HepG2 (cell line): Measurements from ENCODE around the gene CPB2. TPM values are rescaled to one million over a fixed set of nuclear protein-coding genes. Genes with fewer than 3 reads are reported as not detected.

Experiments used
- ATAC-seq: fragments of 200-7000 bp; cut with Tn5 transposase; 3 replicates; pipeline ENCODE4 v1.9.1; 2020; ENCODE audit warnings: mild to moderate bottlenecking, moderate library complexity
- BruUV-seq: library from RNA; stranded (reverse); fragments of 400-500 nt; replicated peaks from 2 replicates; lab custom pipeline; 2021; lab: Mats Ljungman, UMichigan
- CTCF ChIA-PET: fragments of 300-600 bp; formaldehyde crosslinking; extraction: SDS; loops from one replicate; lab custom pipeline; 2021; ENCODE audit warnings: low total read pairs, inconsistent platforms, low intra/inter-chr PET ratio; lab: Yijun Ruan, JAX
- POLR2A ChIA-PET: fragments of 350-600 bp; sonication (Branson Sonifier 250); formaldehyde crosslinking; loops from one replicate; lab custom pipeline; 2020; ENCODE audit warnings: antibody characterized with exemption, inconsistent platforms; lab: Yijun Ruan, JAX
- DNase-seq: peaks from one replicate; pipeline ENCODE4 v3.0.0-alpha.2; 2015; ENCODE audit warnings: low spot score
- FAIRE-seq: peaks from 3 replicates; lab custom pipeline; 2011; peaks lifted over from hg19 to GRCh38; lab: Jason Lieb, UNC
- H2AFZ ChIP-seq: one replicate; pipeline ENCODE4 v1.6.1; 2011; ENCODE audit warnings: low read length, inconsistent platforms
- H3K27ac ChIP-seq: fragments of 300-600 bp; 3 replicates; pipeline ENCODE4 v1.8.0; 2011; ENCODE audit warnings: mixed run types, mild to moderate bottlenecking, mixed read lengths, low read length, inconsistent platforms; ENCODE audit not compliant: insufficient read depth; ENCODE audit errors: extremely low read length
- H3K27me3 ChIP-seq, 2 experiments: fragments of 200-600 bp in 1 of 2; 2 replicates in 1 of 2; 3 replicates in 1 of 2; pipeline versions ENCODE4 v1.6.0 to v1.8.0; 2011; ENCODE audit warnings: low read length in 2 of 2, mild to moderate bottlenecking in 2 of 2, moderate library complexity in 2 of 2, inconsistent platforms in 1 of 2; ENCODE audit not compliant: insufficient read depth in 2 of 2, control insufficient read depth in 1 of 2
- H3K36me3 ChIP-seq, 2 experiments: fragments of 200-600 bp in 1 of 2; replicated peaks in 1 of 2; 2 replicates in 1 of 2; 3 replicates in 1 of 2; pipeline versions ENCODE4 v1.5.1 to v1.8.0; 2011; ENCODE audit warnings: low read length in 2 of 2, inconsistent platforms in 1 of 2; ENCODE audit not compliant: insufficient read depth in 2 of 2, control insufficient read depth in 1 of 2
- H3K4me1 ChIP-seq: 2 replicates; pipeline ENCODE4 v1.5.1; 2012; ENCODE audit warnings: low read length, inconsistent platforms; ENCODE audit not compliant: insufficient read depth
- H3K4me2 ChIP-seq: 2 replicates; pipeline ENCODE4 v1.6.0; 2011; ENCODE audit warnings: low read depth, low read length, inconsistent platforms
- H3K4me3 ChIP-seq, 3 experiments: fragments of 200-600 bp in 1 of 3; sonication (generic), shearing (Covaris generic) in 1 of 3; replicated peaks in 1 of 3; 2 replicates each; pipeline ENCODE4 v1.5.1; 2011 to 2016; ENCODE audit warnings: low read length in 3 of 3, inconsistent platforms in 2 of 3, low read depth in 2 of 3, mild to moderate bottlenecking in 2 of 3, control low read depth in 1 of 3, mixed read lengths in 1 of 3; ENCODE audit not compliant: insufficient read depth in 1 of 3
- H3K79me2 ChIP-seq: one replicate; pipeline ENCODE4 v1.6.1; 2011; ENCODE audit warnings: low read length, inconsistent platforms; ENCODE audit not compliant: insufficient read depth
- H3K9ac ChIP-seq: 2 replicates; pipeline ENCODE4 v1.6.0; 2011; ENCODE audit warnings: mild to moderate bottlenecking, low read depth, low read length, inconsistent platforms; ENCODE audit not compliant: insufficient read depth
- H3K9me3 ChIP-seq: 2 replicates; pipeline ENCODE4 v1.5.1; 2012; ENCODE audit warnings: mild to moderate bottlenecking, low read length
- H4K20me1 ChIP-seq: 2 replicates; pipeline ENCODE4 v1.6.0; 2011; ENCODE audit warnings: inconsistent platforms, mild to moderate bottlenecking, low read length, moderate library complexity; ENCODE audit not compliant: insufficient read depth
- FOXO1 ChIP-seq: sonication (generic); formaldehyde crosslinking; IDR thresholded peaks from 2 replicates; pipeline ENCODE4 v1.4.0; 2020; ENCODE audit warnings: missing genetic modification reagents
- NFAT5 ChIP-seq: sonication (generic); formaldehyde crosslinking; IDR thresholded peaks from 2 replicates; pipeline ENCODE4 v1.4.0; 2020; ENCODE audit warnings: missing genetic modification reagents
- NFATC3 ChIP-seq: sonication (generic); formaldehyde crosslinking; IDR thresholded peaks from 2 replicates; pipeline ENCODE4 v1.5.1; 2020; ENCODE audit warnings: mild to moderate bottlenecking, missing genetic modification reagents
- NR0B2 ChIP-seq: sonication (generic); formaldehyde crosslinking; IDR thresholded peaks from 2 replicates; pipeline ENCODE4 v1.4.0; 2020; ENCODE audit warnings: mild to moderate bottlenecking, missing genetic modification reagents
- REXO4 ChIP-seq: sonication (generic); formaldehyde crosslinking; IDR thresholded peaks from 2 replicates; pipeline ENCODE4 v1.8.0; 2022; ENCODE audit warnings: missing genetic modification reagents, mild to moderate bottlenecking, borderline replicate concordance
- SIX1 ChIP-seq: sonication (generic); formaldehyde crosslinking; IDR thresholded peaks from 2 replicates; pipeline ENCODE4 v1.4.0; 2020; ENCODE audit warnings: missing genetic modification reagents, borderline replicate concordance
- TOPORS ChIP-seq: sonication (generic); formaldehyde crosslinking; IDR thresholded peaks from 2 replicates; pipeline ENCODE4 v1.8.0; 2023; ENCODE audit warnings: mild to moderate bottlenecking, missing genetic modification reagents
- ZNF296 ChIP-seq: sonication (generic); formaldehyde crosslinking; conservative IDR thresholded peaks from 2 replicates; pipeline ENCODE4 v1.5.0; 2020; ENCODE audit warnings: mild to moderate bottlenecking, missing genetic modification reagents
- ZNF337 ChIP-seq: sonication (generic); formaldehyde crosslinking; IDR thresholded peaks from 2 replicates; pipeline ENCODE4 v1.5.1; 2020; ENCODE audit warnings: missing genetic modification reagents, low read depth, mild to moderate bottlenecking, borderline replicate concordance
- ZNF510 ChIP-seq: sonication (generic); formaldehyde crosslinking; IDR thresholded peaks from 2 replicates; pipeline ENCODE4 v1.4.0; 2020; ENCODE audit warnings: low read depth, mild to moderate bottlenecking, missing genetic modification reagents
- ZNF614 ChIP-seq: IDR thresholded peaks from 2 replicates; pipeline ENCODE4 v1.6.1; 2018; ENCODE audit warnings: missing biosample characterization, missing genetic modification reagents, inconsistent platforms, borderline replicate concordance
- ZNF615 ChIP-seq: sonication (generic); formaldehyde crosslinking; IDR thresholded peaks from 2 replicates; pipeline ENCODE4 v1.5.0; 2020; ENCODE audit warnings: mild to moderate bottlenecking, missing genetic modification reagents, borderline replicate concordance
- ZSCAN22 ChIP-seq: sonication (generic); formaldehyde crosslinking; IDR thresholded peaks from 2 replicates; pipeline ENCODE4 v1.4.0; 2020; ENCODE audit warnings: mild to moderate bottlenecking, missing genetic modification reagents
- WGBS: methylation state at CpG from one replicate; pipeline ENCODE4 v1.1.6; 2017; ENCODE audit warnings: low lambda C conversion rate; 5-methylcytosine and 5-hydroxymethylcytosine counted together
- in situ Hi-C: cut with HindIII; loops from 2 replicates; pipeline ENCODE4 v1.10.0; 2017; ENCODE audit warnings: low pct_unique_long_range_greater_than_20kb; ENCODE audit not compliant: extremely low pct_ligation_motif_present
- intact Hi-C: fragments of 100-400 bp; cut with micrococcal nuclease; formaldehyde crosslinking; loops from one replicate; pipeline ENCODE4 v1.10.0; 2022; ENCODE audit not compliant: unreplicated experiment
- polyA plus RNA-seq, 8 experiments: library from polyadenylated mRNA; depleted of rRNA in 3 of 8; stranded (reverse) in 7 of 8; unstranded in 1 of 8; fragments of >200 nt; fragmentation: Illumina TruSeq in 4 of 8; extraction: Trizol in 4 of 8; gene quantifications; 2 replicates each; pipeline versions ENCODE4 v1.2.1 to v1.2.3, GENCODE V29; 2011 to 2016; ENCODE audit warnings: low read depth in 4 of 8, missing spikeins in 1 of 8, mixed read lengths in 1 of 8; ENCODE audit not compliant: insufficient read depth in 1 of 8
- total RNA-seq, 5 experiments: library from RNA; depleted of rRNA; stranded (reverse); fragments of >200 nt; fragmentation: Illumina TruSeq; extraction: Trizol; gene quantifications; 2 replicates each; pipeline ENCODE4 v1.2.3, GENCODE V29; 2016; ENCODE audit warnings: low read depth in 1 of 5

CPB2 gene
- total and polyA plus RNA-seq, 2 of the 13 experiments (the other 11 are each of a cell fraction or from before 2014, with no cell fraction given), result 125 to 140 TPM

DNA sequence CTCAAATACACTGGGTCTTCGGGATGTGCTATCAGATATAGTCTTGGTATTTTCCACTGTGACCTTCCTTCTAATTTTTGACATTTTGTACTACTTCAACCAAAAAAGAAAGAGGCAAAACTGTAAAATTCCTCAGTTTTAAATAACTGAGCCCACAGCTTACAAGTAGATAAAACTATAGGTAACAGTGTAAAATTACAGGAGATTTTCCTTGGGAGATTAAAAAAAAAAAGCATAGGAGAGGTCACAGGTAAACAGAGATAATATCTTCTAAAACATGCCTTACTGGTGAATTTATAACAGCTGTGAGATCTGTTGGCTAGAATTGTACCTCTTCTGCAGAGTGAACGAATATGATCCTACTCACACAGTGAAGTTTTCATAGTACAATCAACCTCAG, 59.4 kb downstream of the CPB2 start:
- intact Hi-C loops (no loop called here), in situ Hi-C loops (no loop called here)
- Histone ChIP-seq H3K4me3 (no peak overlapping the region), H3K27ac (no peak overlapping the region), H4K20me1 (peaks cover 4% of the 10 kb centered on the region; the same call in 1 of the 2 replicates), H3K4me1 (peaks cover 20% of the 10 kb centered on the region), H3K79me2 (peaks cover 67% of the 10 kb centered on the region), H3K36me3 (peaks cover 2 to 16% of the 10 kb centered on the region in 2 experiments; a peak in 2 of 5 replicates), H3K9ac (no peak overlapping the region), H3K9me3 (no peaks in the 10 kb centered on the region), H2AFZ (no peak overlapping the region), H3K27me3 (no peaks in the 10 kb centered on the region), H3K4me2 (no peak overlapping the region)
- POLR2A ChIA-PET, result no interaction called here
- BruUV-seq, result no TSS peak
- no peak for TF ChIP-seq NFATC3 (CRISPR knock-in tag)
- TF ChIP-seq NR0B2 (CRISPR knock-in tag), result no peak
- no peak for TF ChIP-seq FOXO1 (CRISPR knock-in tag)
- no peak for TF ChIP-seq ZNF337 (CRISPR knock-in tag)
- TF ChIP-seq TOPORS, result no peak
- TF ChIP-seq REXO4 (CRISPR knock-in tag), result no peak
- no peak for TF ChIP-seq ZNF510 (CRISPR knock-in tag)
- no peak for TF ChIP-seq ZNF615 (CRISPR knock-in tag)
- TF ChIP-seq SIX1 (CRISPR knock-in tag), result no peak
- no peak for TF ChIP-seq ZSCAN22 (CRISPR knock-in tag)
- no peak for TF ChIP-seq NFAT5 (CRISPR knock-in tag)
- no peak for TF ChIP-seq ZNF296 (CRISPR knock-in tag)
- TF ChIP-seq ZNF614 (CRISPR knock-in tag), result no peak
- 89% methylated on average over 2 of the region's 2 CpGs for WGBS
- FAIRE-seq, result no peak
- ATAC-seq, result no peak
- CTCF ChIA-PET, result no interaction called here
- no peak for DNase-seq
